Measurements from ENCODE around the gene ZNF622.

Gene ZNF622

GRCh38 chr5:16465544-16466432 lies at the start of gene ZNF622:
ZNF622 (minus strand) TSS chr5:16465800; CDS start chr5:16465665, 135 bp downstream.
- DNase-seq, result peak; percentile 90

GRCh38 chr5:16510098-16510497 lies 44.5 kb upstream of the ZNF622 start:
- DNase-seq, result no peak

- no peak for DNase-seq
These were observed 43.3 kb upstream of the ZNF622 start for GRCh38 chr5:16508730-16509531.

GRCh38 chr5:16507716-16508115 lies 42.1 kb upstream of the ZNF622 start:
- no peak for DNase-seq

GRCh38 chr5:16505904-16506303 lies 40.3 kb upstream of the ZNF622 start:
- no peak for DNase-seq

- DNase-seq, result no peak
These were observed 39.7 kb upstream of the ZNF622 start for GRCh38 chr5:16505140-16505891.

- no peak for DNase-seq
These were observed 39.0 kb upstream of the ZNF622 start for GRCh38 chr5:16504571-16504970.

GRCh38 chr5:16502866-16503265 lies 37.3 kb upstream of the ZNF622 start:
- no peak for DNase-seq

- no peak for DNase-seq
These were observed 34.4 kb upstream of the ZNF622 start for GRCh38 chr5:16500024-16500423.

GRCh38 chr5:16497546-16497945 lies 31.9 kb upstream of the ZNF622 start:
- DNase-seq, result no peak

- no peak for DNase-seq
These were observed 27.7 kb upstream of the ZNF622 start for GRCh38 chr5:16493261-16493660.

- DNase-seq, result no peak
These were observed 27.0 kb upstream of the ZNF622 start for GRCh38 chr5:16492398-16493140.

- DNase-seq, result no peak
These were observed 25.3 kb upstream of the ZNF622 start for GRCh38 chr5:16490911-16491310.

- no peak for DNase-seq
These were observed 23.8 kb upstream of the ZNF622 start for GRCh38 chr5:16489322-16489791.

- DNase-seq, result no peak
These were observed 21.9 kb upstream of the ZNF622 start for GRCh38 chr5:16487456-16487855.

GRCh38 chr5:16486711-16487111 lies 21.1 kb upstream of the ZNF622 start:
- no peak for DNase-seq

- DNase-seq, result no peak
These were observed 20.1 kb upstream of the ZNF622 start for GRCh38 chr5:16485656-16486055.

- DNase-seq, result no peak
These were observed 18.5 kb upstream of the ZNF622 start for GRCh38 chr5:16484081-16484480.

- DNase-seq, result no peak
These were observed 17.8 kb upstream of the ZNF622 start for GRCh38 chr5:16483361-16483760.

- no peak for DNase-seq
These were observed 17.3 kb upstream of the ZNF622 start for GRCh38 chr5:16482891-16483290.

- DNase-seq, result no peak
These were observed 15.4 kb upstream of the ZNF622 start for GRCh38 chr5:16480821-16481538.

- DNase-seq, result no peak
These were observed 14.5 kb upstream of the ZNF622 start for GRCh38 chr5:16480144-16480543.

Measured in stimulated activated CD4-positive, alpha-beta T cell treated with anti-CD3 and anti-CD28 coated beads, Interleukin-4, amount 100 ng/mL, for 24 hours (primary cell).